T follicular helper cell (primary cell): ENCODE data around the gene TPRG1L.

Experiments used
- DNase-seq: peaks from one replicate; pipeline ENCODE4 v3.0.0-alpha.2; 2020; ENCODE audit warnings: low read depth

The TPRG1L gene

GRCh38 chr1:3593745-3594144 is 31.1 kb upstream of the TPRG1L start:
- DNase-seq, result no peak

- no peak for DNase-seq
Measured at GRCh38 chr1:3594706-3595377, 30.0 kb upstream of the TPRG1L start.

- no peak for DNase-seq
Measured at GRCh38 chr1:3595949-3596348, 28.9 kb upstream of the TPRG1L start.

- DNase-seq, result no peak
Measured at GRCh38 chr1:3596663-3597598, 27.9 kb upstream of the TPRG1L start.

- DNase-seq, result no peak
Measured at GRCh38 chr1:3597599-3597964, 27.2 kb upstream of the TPRG1L start.

- DNase-seq, result no peak
Measured at GRCh38 chr1:3598051-3598491, 26.7 kb upstream of the TPRG1L start.

GRCh38 chr1:3598522-3599285 is 26.1 kb upstream of the TPRG1L start:
- DNase-seq, result no peak

GRCh38 chr1:3599286-3599811 is 25.5 kb upstream of the TPRG1L start:
- DNase-seq, result no peak

GRCh38 chr1:3599816-3600215 is 25.0 kb upstream of the TPRG1L start:
- no peak for DNase-seq

- DNase-seq, result no peak
Measured at GRCh38 chr1:3600354-3600753, 24.5 kb upstream of the TPRG1L start.

GRCh38 chr1:3601743-3602142 is 23.1 kb upstream of the TPRG1L start:
- DNase-seq, result no peak

- DNase-seq, result no peak
Measured at GRCh38 chr1:3602375-3602774, 22.4 kb upstream of the TPRG1L start.

- DNase-seq, result no peak
Measured at GRCh38 chr1:3603156-3603555, 21.7 kb upstream of the TPRG1L start.

GRCh38 chr1:3603571-3604467 is 21.0 kb upstream of the TPRG1L start:
- no peak for DNase-seq

GRCh38 chr1:3604468-3604974 is 20.3 kb upstream of the TPRG1L start:
- no peak for DNase-seq

- no peak for DNase-seq
Measured at GRCh38 chr1:3604997-3605823, 19.6 kb upstream of the TPRG1L start.

GRCh38 chr1:3606779-3607702 is 17.8 kb upstream of the TPRG1L start:
- no peak for DNase-seq

- no peak for DNase-seq
Measured at GRCh38 chr1:3607703-3608065, 17.1 kb upstream of the TPRG1L start.

- no peak for DNase-seq
Measured at GRCh38 chr1:3608154-3608553, 16.7 kb upstream of the TPRG1L start.
